ENCODE data around the gene AKAP13. TPM values are rescaled to one million over a fixed set of nuclear protein-coding genes. Genes with fewer than 3 reads are reported as not detected.

The AKAP13 gene
- total and polyA plus RNA-seq, 2 of the 8 experiments (the other 6 are each of a cell fraction or from before 2014, with no cell fraction given): 14.0 to 46.2 TPM

DNA sequence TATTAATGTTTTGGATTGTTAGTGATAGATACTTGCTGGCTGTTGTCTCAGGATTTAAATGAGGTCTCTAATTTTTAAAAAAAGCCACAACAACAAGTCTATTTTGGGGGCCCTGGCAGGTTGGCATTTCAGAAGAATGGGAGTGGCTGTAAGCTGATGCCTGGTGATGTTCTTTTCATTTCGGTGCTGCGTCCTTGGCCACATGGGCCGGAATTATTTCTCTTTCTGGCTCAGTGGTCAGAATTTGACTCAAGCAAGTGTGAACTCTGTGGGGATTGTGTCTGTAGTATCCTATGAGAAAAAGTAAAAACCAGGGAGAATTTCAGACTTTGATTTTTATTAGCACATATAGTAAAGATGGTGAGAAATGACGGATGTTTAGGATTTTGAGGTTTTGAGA is 203.0 kb downstream of the AKAP13 start:
- CTCF ChIA-PET (ENCODE audit: partially characterized antibody): interaction anchor here (0.6 kb wide), 1 partner anchor 33 kb away, joined by 3 read pairs; no protein-coding TSS in a partner anchor
- Histone ChIP-seq H3K4me2 (ENCODE audit: insufficient read depth in 1 of 2, low read depth in 2 of 2, low read length in 2 of 2) (no peak overlapping the region), H3K27me3 (replicated peaks in 1 of 4; ENCODE audit: control insufficient read depth in 3 of 4, extremely low read depth in 1 of 4, insufficient read depth in 3 of 4, low read length in 3 of 4) (peaks cover 0 to 1% (median 0%) of the 10 kb centered on the region in 4 experiments; a peak in 1 of 7 replicates), H4K20me1 (replicated peaks in 1 of 2; ENCODE audit: control insufficient read depth in 1 of 2, insufficient read depth in 2 of 2, low read length in 2 of 2) (no peaks in the 10 kb centered on the region), H2AK5ac (ENCODE audit: low read depth, low read length) (no peak overlapping the region), H2BK120ac (replicated peaks; ENCODE audit: low read depth, low read length) (no peak overlapping the region), H3K4ac (replicated peaks; ENCODE audit: insufficient read length, low read depth, low read length) (no peak overlapping the region), H3K4me1 (replicated peaks in 1 of 4; ENCODE audit: control insufficient read depth in 3 of 4, insufficient read depth in 4 of 4, low read length in 3 of 4) (peaks cover 0 to 4% (median 0%) of the 10 kb centered on the region in 4 experiments; a peak in 1 of 7 replicates), H4K5ac (ENCODE audit: insufficient read length, low read depth, low read length) (no peak overlapping the region), H3K27ac (ENCODE audit: low read depth, low read length) (no peak overlapping the region), H2BK15ac (ENCODE audit: low read length) (no peak overlapping the region), H3K36me3 (ENCODE audit: control insufficient read depth in 2 of 4, insufficient read depth in 4 of 4, low read length in 3 of 4) (peaks cover 0 to 23% (median 16%) of the 10 kb centered on the region in 4 experiments; a peak in 6 of 8 replicates), H3K14ac (ENCODE audit: insufficient read length) (no peak overlapping the region), H3K9ac (replicated peaks in 1 of 4; ENCODE audit: extremely low read depth in 1 of 4, low read depth in 3 of 4, low read length in 3 of 4) (no peak overlapping the region), H2BK20ac (ENCODE audit: low read length) (no peak overlapping the region), H2AFZ (ENCODE audit: low read length) (no peak overlapping the region), H3K9me3 (ENCODE audit: insufficient read depth in 2 of 2, low read depth in 1 of 2, low read length in 1 of 2) (no peaks in the 10 kb centered on the region), H3K23ac (ENCODE audit: insufficient read length) (no peak overlapping the region), H3K23me2 (ENCODE audit: low read depth, low read length) (no peaks in the 10 kb centered on the region), H2BK5ac (ENCODE audit: low read depth, low read length) (no peak overlapping the region), H3K79me2 (ENCODE audit: control insufficient read depth in 1 of 2, insufficient read depth in 2 of 2, low read length in 2 of 2) (peaks cover 0 to 14% of the 10 kb centered on the region in 2 experiments; a peak in 2 of 4 replicates), H4K91ac (replicated peaks; ENCODE audit: insufficient read length, low read length) (no peak overlapping the region), H3K79me1 (ENCODE audit: low read depth, low read length) (no peaks in the 10 kb centered on the region), H3K56ac (replicated peaks; ENCODE audit: insufficient read length, low read depth, low read length) (no peak overlapping the region), H3K18ac (ENCODE audit: extremely low read depth, low read length) (no peak overlapping the region), H4K8ac (ENCODE audit: extremely low read depth, insufficient read depth, low read length) (no peak overlapping the region), H2BK12ac (ENCODE audit: low read depth, low read length) (no peak overlapping the region), H3K4me3 (ENCODE audit: extremely low read depth in 1 of 4, insufficient read depth in 2 of 4, low read depth in 3 of 4, low read length in 4 of 4) (no peak overlapping the region)
- POLR2A ChIA-PET (ENCODE audit: partially characterized antibody): no interaction called here
- 90 to 100% methylated on average over 1 to 4 of the region's 4 CpGs for WGBS, 2 experiments (ENCODE audit: extremely low coverage in 1 of 2, insufficient coverage in 1 of 2, insufficient read length in 1 of 2, insufficient replicate concordance in 2 of 2, low coverage in 1 of 2, low lambda C conversion rate in 2 of 2, missing lambda C conversion rate in 1 of 2)
- FAIRE-seq: no peak
- no peak for DNase-seq (ENCODE audit: low read depth in 1 of 2, low spot score in 2 of 2)
- TF ChIP-seq KDM5A (IDR thresholded peaks at IDR 0.05; ENCODE audit: low read length) (no peak), CREB1 (IDR thresholded peaks at IDR 0.05) (no peak), SAP30 (IDR thresholded peaks at IDR 0.05; ENCODE audit: insufficient read depth, insufficient replicate concordance, low read length) (no peak)

Data from H1 (cell line).